ENCODE results near the gene CHML. TPM values are rescaled to one million over a fixed set of nuclear protein-coding genes. Genes with fewer than 3 reads are reported as not detected.

CHML gene
- total RNA-seq, 1 donor from 2014 or later, result 15.2 TPM

GRCh38 chr1:241591736-241592135, 48.4 kb downstream of the CHML start:
- no peak for TF ChIP-seq CTCF (IDR thresholded peaks at IDR 0.05; ENCODE audit: unreplicated experiment)

GRCh38 chr1:241591317-241591716, 48.9 kb downstream of the CHML start:
- Mint-ChIP-seq H3K4me3 (ENCODE audit: unreplicated experiment) (no peak overlapping the region), H3K27ac (ENCODE audit: unreplicated experiment) (no peak overlapping the region), H3K4me1 (ENCODE audit: unreplicated experiment) (no peaks in the 10 kb centered on the region), H3K9me3 (ENCODE audit: unreplicated experiment) (no peaks in the 10 kb centered on the region), H3K27me3 (ENCODE audit: unreplicated experiment) (no peaks in the 10 kb centered on the region), H3K36me3 (ENCODE audit: low read depth, unreplicated experiment) (no peaks in the 10 kb centered on the region)
- no peak for TF ChIP-seq CTCF (IDR thresholded peaks at IDR 0.05; ENCODE audit: unreplicated experiment)
- DNase-seq (ENCODE audit: low spot score), result no peak

More at GRCh38 chr1:241591736-241592135, 48.4 kb downstream of the CHML start:
- Mint-ChIP-seq H3K4me1 (ENCODE audit: unreplicated experiment) (no peaks in the 10 kb centered on the region), H3K27ac (ENCODE audit: unreplicated experiment) (no peak overlapping the region), H3K4me3 (ENCODE audit: unreplicated experiment) (no peak overlapping the region), H3K9me3 (ENCODE audit: unreplicated experiment) (no peaks in the 10 kb centered on the region), H3K36me3 (ENCODE audit: low read depth, unreplicated experiment) (no peaks in the 10 kb centered on the region), H3K27me3 (ENCODE audit: unreplicated experiment) (no peaks in the 10 kb centered on the region)
- no peak for DNase-seq (ENCODE audit: low spot score)

GRCh38 chr1:241590719-241591118, 49.5 kb downstream of the CHML start:
- Mint-ChIP-seq H3K4me1 (ENCODE audit: unreplicated experiment) (no peaks in the 10 kb centered on the region), H3K4me3 (ENCODE audit: unreplicated experiment) (no peak overlapping the region), H3K9me3 (ENCODE audit: unreplicated experiment) (no peaks in the 10 kb centered on the region), H3K27me3 (ENCODE audit: unreplicated experiment) (no peaks in the 10 kb centered on the region), H3K27ac (ENCODE audit: unreplicated experiment) (no peak overlapping the region), H3K36me3 (ENCODE audit: low read depth, unreplicated experiment) (no peaks in the 10 kb centered on the region)
- TF ChIP-seq CTCF (IDR thresholded peaks at IDR 0.05; ENCODE audit: unreplicated experiment), result no peak
- no peak for DNase-seq (ENCODE audit: low spot score)

Other genes starting within 250 kb of the CHML start
- 55.9 TPM for gene FH, start 120.6 kb downstream of the CHML start, total RNA-seq (ENCODE audit: unreplicated experiment)
- gene KMO, start 108.0 kb downstream of the CHML start, total RNA-seq (ENCODE audit: unreplicated experiment), result not detected
- 19.7 TPM for gene OPN3, start within 50 bp of the CHML start, total RNA-seq (ENCODE audit: unreplicated experiment)
- 0.80 TPM for gene WDR64, start 11.9 kb upstream of the CHML start, total RNA-seq (ENCODE audit: unreplicated experiment)
- gene EXO1, start 207.8 kb upstream of the CHML start, total RNA-seq (ENCODE audit: unreplicated experiment), result 6.5 TPM

Data from endothelial cell (in vitro differentiated cells).